Tibial artery (tissue), 4 donors: ENCODE measurements around the gene LACC1.

ENCODE experiments used
- DNase-seq, 2 donors: peaks; one replicate each; pipeline ENCODE4 v3.0.0-alpha.2; 2019
- H3K27ac ChIP-seq, 2 donors: fragments of 200-600 bp; sonication (generic) in 1 of 2; 1 replicate in 1 of 2; 2 replicates in 1 of 2; pipeline ENCODE4 v1.5.1; 2018 to 2019; ENCODE audit warnings: mild to moderate bottlenecking in 1 of 2
- H3K27me3 ChIP-seq, 2 donors: fragments of 200-600 bp; sonication (generic) in 1 of 2; one replicate each; pipeline versions ENCODE4 v1.5.1 to v1.6.0; 2016 to 2019
- H3K36me3 ChIP-seq, 3 donors: fragments of 200-600 bp; sonication (generic) in 2 of 3; one replicate each; pipeline ENCODE4 v1.5.1; 2016 to 2019; ENCODE audit warnings: mild to moderate bottlenecking in 2 of 3
- H3K4me1 ChIP-seq, 4 donors: fragments of 200-600 bp; sonication (generic) in 2 of 4; 1 replicate in 3 of 4; 2 replicates in 1 of 4; pipeline ENCODE4 v1.5.1; 2016 to 2019
- H3K4me3 ChIP-seq, 2 donors: fragments of 200-600 bp; sonication (generic) in 1 of 2; 1 replicate in 1 of 2; 2 replicates in 1 of 2; pipeline ENCODE4 v1.5.1; 2018 to 2019; ENCODE audit warnings: mild to moderate bottlenecking in 2 of 2
- H3K9me3 ChIP-seq, 3 donors: fragments of 200-600 bp; sonication (generic) in 1 of 3; one replicate each; pipeline ENCODE4 v1.5.1; 2016 to 2019
- CTCF ChIP-seq, 2 experiments: fragments of 200-600 bp in 1 of 2; fragments of 450-650 bp in 1 of 2; IDR thresholded peaks; one replicate each; pipeline ENCODE4 v1.5.1; 2017 to 2019; ENCODE audit warnings: antibody characterized with exemption in 2 of 2, mild to moderate bottlenecking in 1 of 2, moderate library complexity in 1 of 2
- intact Hi-C: fragments of 100-400 bp; cut with DNase I; formaldehyde crosslinking; loops from one replicate; pipeline ENCODE4 v1.15.0; 2023; ENCODE audit warnings: low total_unique reads

The LACC1 gene

DNA sequence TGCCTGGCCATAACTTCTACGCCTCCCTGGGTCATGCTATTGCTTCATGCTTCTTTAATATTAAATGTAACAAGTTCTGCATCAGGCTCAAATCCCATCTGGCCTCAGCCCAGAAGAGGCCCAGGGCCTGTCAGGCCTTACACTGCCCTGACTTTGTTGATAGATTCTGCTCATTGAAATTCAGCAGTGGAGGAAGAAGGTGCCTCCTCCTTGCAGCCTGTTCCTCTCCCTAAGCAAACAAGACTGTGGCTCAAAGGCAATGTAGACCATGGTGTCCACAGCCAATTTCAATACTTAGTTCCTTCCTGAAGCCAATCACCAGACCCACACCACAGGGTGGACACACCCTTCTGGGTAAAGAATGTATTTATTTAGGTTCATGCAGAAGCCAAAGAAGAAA lies 59.4 kb downstream of the LACC1 start:
- H3K27me3 ChIP-seq, result no peaks in the 10 kb centered on the region
- H3K4me1 ChIP-seq, result peaks cover 0 to 34% (median 4%) of the 10 kb centered on the region in 4 donors
- H3K4me3 ChIP-seq, result no peak overlapping the region
- intact Hi-C loops, result no loop called here
- no peaks in the 10 kb centered on the region for H3K36me3 ChIP-seq
- H3K9me3 ChIP-seq, result no peaks in the 10 kb centered on the region
- H3K27ac ChIP-seq, result no peak overlapping the region
- DNase-seq, result no peak
- TF ChIP-seq CTCF (IDR thresholded peaks at IDR 0.05), result no peak

DNA sequence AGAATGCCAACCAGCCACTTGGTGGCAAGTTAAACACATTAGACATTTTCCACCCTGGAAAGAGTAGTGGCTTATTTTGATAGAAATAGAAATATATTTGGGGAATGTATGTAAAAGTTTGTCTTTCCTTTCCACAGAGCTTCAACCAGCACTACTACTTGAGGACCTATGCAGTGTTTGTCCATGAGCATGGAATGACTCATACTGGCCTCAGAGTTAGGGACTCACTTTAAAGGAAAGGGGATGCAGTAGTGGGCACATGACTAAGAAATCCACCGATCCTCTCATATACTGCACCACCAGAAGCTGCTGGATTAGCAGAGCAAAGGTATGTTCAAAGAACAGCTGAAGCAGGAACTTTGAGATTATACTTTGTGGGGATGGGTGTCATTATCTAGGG lies 62.6 kb downstream of the LACC1 start:
- Histone ChIP-seq H3K27me3 (no peaks in the 10 kb centered on the region), H3K4me3 (no peak overlapping the region), H3K27ac (no peak overlapping the region), H3K9me3 (peaks cover 0 to 1% (median 0%) of the 10 kb centered on the region in 3 donors), H3K4me1 (peaks cover 0 to 16% (median 0%) of the 10 kb centered on the region in 4 donors), H3K36me3 (no peaks in the 10 kb centered on the region)
- TF ChIP-seq CTCF (IDR thresholded peaks at IDR 0.05), result no peak
- intact Hi-C loops, result no loop called here
- DNase-seq, result no peak
